Measurements from ENCODE around the gene IGFBP5.

DNA sequence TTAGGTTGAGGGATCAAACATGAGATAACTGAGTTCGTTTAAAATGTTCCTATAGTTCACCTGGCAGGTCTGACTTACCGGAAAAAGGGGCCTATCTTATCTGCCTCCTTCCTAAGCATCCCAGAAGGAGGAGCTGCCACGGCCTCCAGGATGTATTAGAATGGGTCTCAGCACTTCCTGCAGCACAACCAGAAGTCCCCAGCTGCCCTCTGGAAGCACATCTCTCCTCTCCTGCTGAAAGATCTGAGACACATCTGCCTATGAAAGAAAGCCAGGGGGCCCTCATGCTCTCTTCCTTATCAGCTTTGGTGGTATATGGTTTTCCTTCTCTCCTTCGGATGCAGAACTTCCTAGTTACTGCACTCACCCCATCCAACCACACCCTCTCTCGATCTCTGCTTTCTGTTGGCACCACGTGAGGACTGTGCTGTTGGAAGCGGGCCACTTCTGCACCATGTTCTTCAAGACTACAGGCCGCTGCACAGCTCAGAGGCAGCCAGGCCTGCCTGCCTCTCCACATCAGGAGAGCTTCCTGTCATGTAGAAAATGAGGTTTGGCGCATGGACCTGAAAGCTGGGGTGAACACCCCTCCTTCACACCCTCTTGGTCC lies 6.5 kb downstream of the IGFBP5 start:
- TF ChIP-seq, protein P1, sequence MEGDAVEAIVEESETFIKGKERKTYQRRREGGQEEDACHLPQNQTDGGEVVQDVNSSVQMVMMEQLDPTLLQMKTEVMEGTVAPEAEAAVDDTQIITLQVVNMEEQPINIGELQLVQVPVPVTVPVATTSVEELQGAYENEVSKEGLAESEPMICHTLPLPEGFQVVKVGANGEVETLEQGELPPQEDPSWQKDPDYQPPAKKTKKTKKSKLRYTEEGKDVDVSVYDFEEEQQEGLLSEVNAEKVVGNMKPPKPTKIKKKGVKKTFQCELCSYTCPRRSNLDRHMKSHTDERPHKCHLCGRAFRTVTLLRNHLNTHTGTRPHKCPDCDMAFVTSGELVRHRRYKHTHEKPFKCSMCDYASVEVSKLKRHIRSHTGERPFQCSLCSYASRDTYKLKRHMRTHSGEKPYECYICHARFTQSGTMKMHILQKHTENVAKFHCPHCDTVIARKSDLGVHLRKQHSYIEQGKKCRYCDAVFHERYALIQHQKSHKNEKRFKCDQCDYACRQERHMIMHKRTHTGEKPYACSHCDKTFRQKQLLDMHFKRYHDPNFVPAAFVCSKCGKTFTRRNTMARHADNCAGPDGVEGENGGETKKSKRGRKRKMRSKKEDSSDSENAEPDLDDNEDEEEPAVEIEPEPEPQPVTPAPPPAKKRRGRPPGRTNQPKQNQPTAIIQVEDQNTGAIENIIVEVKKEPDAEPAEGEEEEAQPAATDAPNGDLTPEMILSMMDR (IDR thresholded peaks at IDR 0.05): no peak
- TF ChIP-seq EP300 (IDR thresholded peaks at IDR 0.05): no peak

Data from tibial nerve (tissue), 4 donors.